ENCODE measurements around the gene DNAJC15. TPM values are rescaled to one million over a fixed set of nuclear protein-coding genes. Genes with fewer than 3 reads are reported as not detected.
"Not testable (repeated sequence)": the region's sequence is repeated elsewhere in the genome, so short reads cannot be mapped to it uniquely, and the experiment has no call there.

The DNAJC15 gene
- total RNA-seq, 1 donor from 2014 or later, result 17.1 TPM

GRCh38 chr13:43031881-43032280, 8.5 kb downstream of the DNAJC15 start:
- H3K9me3 Mint-ChIP-seq (ENCODE audit: unreplicated experiment), result no peaks in the 10 kb centered on the region
- no peak for DNase-seq
- H3K36me3 Mint-ChIP-seq (ENCODE audit: unreplicated experiment), result peaks cover 4% of the 10 kb centered on the region
- H3K4me1 Mint-ChIP-seq (ENCODE audit: low read depth, unreplicated experiment), result no peaks in the 10 kb centered on the region
- no peak for TF ChIP-seq CTCF (IDR thresholded peaks at IDR 0.05; ENCODE audit: partially characterized antibody, unreplicated experiment)
- no peak overlapping the region for H3K27ac Mint-ChIP-seq (ENCODE audit: unreplicated experiment)
- H3K4me3 Mint-ChIP-seq (ENCODE audit: unreplicated experiment), result no peak overlapping the region
- peaks cover 2% of the 10 kb centered on the region for H3K27me3 Mint-ChIP-seq (ENCODE audit: unreplicated experiment)

- Mint-ChIP-seq H3K4me1 (ENCODE audit: low read depth, unreplicated experiment) (no peaks in the 10 kb centered on the region), H3K27ac (ENCODE audit: unreplicated experiment) (no peak overlapping the region), H3K36me3 (ENCODE audit: unreplicated experiment) (peaks cover 4% of the 10 kb centered on the region), H3K9me3 (ENCODE audit: unreplicated experiment) (peaks cover 1% of the 10 kb centered on the region), H3K27me3 (ENCODE audit: unreplicated experiment) (peaks cover 2% of the 10 kb centered on the region), H3K4me3 (ENCODE audit: unreplicated experiment) (no peak overlapping the region)
- no peak for TF ChIP-seq CTCF (IDR thresholded peaks at IDR 0.05; ENCODE audit: partially characterized antibody, unreplicated experiment)
- no peak for DNase-seq
Measured at GRCh38 chr13:43033038-43033437, 9.7 kb downstream of the DNAJC15 start.

- Mint-ChIP-seq H3K36me3 (ENCODE audit: unreplicated experiment) (peaks cover 4% of the 10 kb centered on the region), H3K4me1 (ENCODE audit: low read depth, unreplicated experiment) (peaks cover 9% of the 10 kb centered on the region), H3K27ac (ENCODE audit: unreplicated experiment) (no peak overlapping the region), H3K27me3 (ENCODE audit: unreplicated experiment) (peaks cover 2% of the 10 kb centered on the region), H3K4me3 (ENCODE audit: unreplicated experiment) (no peak overlapping the region), H3K9me3 (ENCODE audit: unreplicated experiment) (peaks cover 1% of the 10 kb centered on the region)
- no peak for TF ChIP-seq CTCF (IDR thresholded peaks at IDR 0.05; ENCODE audit: partially characterized antibody, unreplicated experiment)
- DNase-seq, result no peak
Measured at GRCh38 chr13:43036351-43037250, 13.2 kb downstream of the DNAJC15 start.

GRCh38 chr13:43039966-43040365, 16.6 kb downstream of the DNAJC15 start:
- no peak overlapping the region for H3K4me3 Mint-ChIP-seq (ENCODE audit: unreplicated experiment)
- no peaks in the 10 kb centered on the region for H3K36me3 Mint-ChIP-seq (ENCODE audit: unreplicated experiment)
- no peak for DNase-seq
- peaks cover 2% of the 10 kb centered on the region for H3K27me3 Mint-ChIP-seq (ENCODE audit: unreplicated experiment)
- peaks cover 1% of the 10 kb centered on the region for H3K9me3 Mint-ChIP-seq (ENCODE audit: unreplicated experiment)
- no peak overlapping the region for H3K27ac Mint-ChIP-seq (ENCODE audit: unreplicated experiment)
- TF ChIP-seq CTCF (IDR thresholded peaks at IDR 0.05; ENCODE audit: partially characterized antibody, unreplicated experiment), result no peak
- H3K4me1 Mint-ChIP-seq (ENCODE audit: low read depth, unreplicated experiment), result peaks cover 19% of the 10 kb centered on the region

- DNase-seq; H3K27ac Mint-ChIP-seq (ENCODE audit: unreplicated experiment); H3K36me3 Mint-ChIP-seq (ENCODE audit: unreplicated experiment); H3K27me3 Mint-ChIP-seq (ENCODE audit: unreplicated experiment); H3K9me3 Mint-ChIP-seq (ENCODE audit: unreplicated experiment); H3K4me3 Mint-ChIP-seq (ENCODE audit: unreplicated experiment): not testable (repeated sequence)
- H3K4me1 Mint-ChIP-seq (ENCODE audit: low read depth, unreplicated experiment), result peaks cover 22% of the 10 kb centered on the region
Measured at GRCh38 chr13:43040581-43041368, 17.4 kb downstream of the DNAJC15 start.

Measured in glutamatergic neuron (in vitro differentiated cells).